ENCODE measurements around the gene AKAP12.

DNA sequence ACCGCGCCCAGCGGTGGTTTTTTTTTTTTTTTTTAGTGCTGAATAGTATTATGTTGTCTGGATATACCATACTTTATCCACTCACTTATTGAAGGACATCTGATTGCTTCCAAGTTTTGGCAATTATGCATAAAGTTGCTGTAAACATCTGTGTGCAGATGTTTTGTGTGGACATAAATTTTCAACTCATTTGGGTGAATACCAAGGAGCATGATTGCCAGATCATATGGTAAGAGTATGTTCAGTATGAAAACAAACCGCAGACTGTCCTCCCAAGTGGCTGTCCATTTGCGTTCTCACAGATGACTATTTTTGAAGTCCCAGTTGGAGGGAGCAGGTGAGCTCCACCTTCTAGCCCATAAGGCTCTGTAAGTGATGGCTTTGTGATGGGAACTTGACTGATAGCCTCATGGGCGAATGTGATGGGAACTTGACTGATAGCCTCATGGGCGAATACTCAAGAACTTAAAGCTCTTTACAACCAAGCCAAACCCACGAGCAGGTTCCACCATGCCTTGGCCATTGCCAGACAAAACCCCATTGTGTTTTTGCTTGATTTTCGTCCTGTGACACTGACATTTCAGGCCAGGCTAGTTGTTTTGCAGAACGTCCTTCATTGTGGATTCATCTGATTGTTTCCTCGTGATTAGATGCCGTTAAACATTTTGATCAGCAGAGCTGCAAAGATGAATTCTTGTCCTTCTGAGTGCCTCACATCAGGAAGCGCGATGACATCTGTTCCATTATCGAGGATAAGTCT is 100.6 kb downstream of the AKAP12 start:
- no peak for TF ChIP-seq ATF1 (CRISPR knock-in tag; IDR thresholded peaks at IDR 0.05)
- TF ChIP-seq, protein P1, sequence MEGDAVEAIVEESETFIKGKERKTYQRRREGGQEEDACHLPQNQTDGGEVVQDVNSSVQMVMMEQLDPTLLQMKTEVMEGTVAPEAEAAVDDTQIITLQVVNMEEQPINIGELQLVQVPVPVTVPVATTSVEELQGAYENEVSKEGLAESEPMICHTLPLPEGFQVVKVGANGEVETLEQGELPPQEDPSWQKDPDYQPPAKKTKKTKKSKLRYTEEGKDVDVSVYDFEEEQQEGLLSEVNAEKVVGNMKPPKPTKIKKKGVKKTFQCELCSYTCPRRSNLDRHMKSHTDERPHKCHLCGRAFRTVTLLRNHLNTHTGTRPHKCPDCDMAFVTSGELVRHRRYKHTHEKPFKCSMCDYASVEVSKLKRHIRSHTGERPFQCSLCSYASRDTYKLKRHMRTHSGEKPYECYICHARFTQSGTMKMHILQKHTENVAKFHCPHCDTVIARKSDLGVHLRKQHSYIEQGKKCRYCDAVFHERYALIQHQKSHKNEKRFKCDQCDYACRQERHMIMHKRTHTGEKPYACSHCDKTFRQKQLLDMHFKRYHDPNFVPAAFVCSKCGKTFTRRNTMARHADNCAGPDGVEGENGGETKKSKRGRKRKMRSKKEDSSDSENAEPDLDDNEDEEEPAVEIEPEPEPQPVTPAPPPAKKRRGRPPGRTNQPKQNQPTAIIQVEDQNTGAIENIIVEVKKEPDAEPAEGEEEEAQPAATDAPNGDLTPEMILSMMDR (IDR thresholded peaks at IDR 0.05): no peak
- no peak for TF ChIP-seq SP1 (CRISPR knock-in tag; conservative IDR thresholded peaks at IDR 0.05)

All from WTC11 (cell line).